GM21737 (cell line): ENCODE data around the gene ARMC10.
"Not testable (repeated sequence)": the region's sequence is repeated elsewhere in the genome, so short reads cannot be mapped to it uniquely, and the experiment has no call there.

Experiments used
- ATAC-seq: cut with Tn5 transposase; IDR thresholded peaks from one replicate; pipeline ENCODE4 v1.9.1; 2021; ENCODE audit warnings: mild to moderate bottlenecking, moderate library complexity; ENCODE audit not compliant: unreplicated experiment

Gene ARMC10

DNA sequence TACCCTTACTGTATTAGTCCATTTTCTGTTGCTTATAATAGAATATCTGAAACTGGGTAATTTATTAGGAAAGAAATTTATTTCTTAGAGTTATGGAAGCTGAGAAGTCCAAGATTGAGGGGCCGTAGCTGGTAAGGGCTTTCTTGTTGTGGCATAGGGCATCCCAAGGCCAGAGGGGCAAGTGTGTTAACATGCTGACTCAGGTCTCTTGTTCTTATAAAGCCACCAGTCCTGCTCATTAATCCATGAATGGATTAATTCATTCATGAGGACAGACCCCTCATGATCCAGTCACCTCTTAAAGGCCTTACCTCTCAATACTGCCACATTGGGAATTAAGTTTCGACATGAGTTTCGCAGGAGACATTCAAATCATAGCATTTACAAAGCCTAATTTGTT is 2.4 kb downstream of the ARMC10 start:
- no peak for ATAC-seq

GRCh38 chr7:103078226-103078625 is 3.3 kb downstream of the ARMC10 start:
- ATAC-seq: not testable (repeated sequence)

GRCh38 chr7:103079836-103080235 is 4.9 kb downstream of the ARMC10 start:
- no peak for ATAC-seq

GRCh38 chr7:103080923-103081322 is 6.0 kb downstream of the ARMC10 start:
- ATAC-seq: no peak

GRCh38 chr7:103082497-103082896 is 7.6 kb downstream of the ARMC10 start:
- no peak for ATAC-seq

DNA sequence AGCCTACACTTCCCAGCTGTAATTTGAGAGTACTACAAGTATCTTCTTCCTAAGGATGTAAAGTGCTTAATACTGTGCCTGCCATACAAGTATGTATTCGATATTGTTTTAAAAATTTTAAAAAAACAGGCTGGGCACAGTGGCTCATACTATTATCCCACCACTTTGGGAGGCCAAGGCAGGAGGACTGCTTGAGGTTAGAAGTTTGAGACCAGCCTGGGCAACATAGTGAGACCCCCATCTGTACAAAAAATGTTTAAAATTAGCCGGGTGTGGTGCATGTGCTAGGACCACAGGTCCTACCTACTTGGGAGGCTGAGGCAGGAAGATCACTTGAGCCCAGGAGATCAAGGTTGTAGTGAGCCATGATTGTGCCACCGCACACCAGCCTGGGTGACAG is 8.3 kb downstream of the ARMC10 start:
- no peak for ATAC-seq

DNA sequence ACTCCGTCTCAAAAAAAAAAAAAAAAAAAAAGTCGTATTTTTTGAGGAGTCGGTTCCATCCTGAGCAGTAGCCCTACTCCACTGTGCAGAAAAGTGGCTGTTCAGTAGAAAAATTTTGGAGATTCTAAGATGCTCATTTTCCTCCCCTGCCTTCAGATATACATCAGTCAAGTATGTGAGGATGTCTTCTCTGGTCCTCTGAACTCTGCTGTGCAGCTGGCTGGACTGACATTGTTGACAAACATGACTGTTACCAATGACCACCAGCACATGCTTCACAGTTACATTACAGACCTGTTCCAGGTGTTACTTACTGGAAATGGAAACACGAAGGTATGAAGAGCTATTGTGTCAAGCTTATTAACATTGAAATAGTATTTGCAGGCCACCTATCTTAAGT is 17.4 kb downstream of the ARMC10 start:
- ATAC-seq: not testable (repeated sequence)

DNA sequence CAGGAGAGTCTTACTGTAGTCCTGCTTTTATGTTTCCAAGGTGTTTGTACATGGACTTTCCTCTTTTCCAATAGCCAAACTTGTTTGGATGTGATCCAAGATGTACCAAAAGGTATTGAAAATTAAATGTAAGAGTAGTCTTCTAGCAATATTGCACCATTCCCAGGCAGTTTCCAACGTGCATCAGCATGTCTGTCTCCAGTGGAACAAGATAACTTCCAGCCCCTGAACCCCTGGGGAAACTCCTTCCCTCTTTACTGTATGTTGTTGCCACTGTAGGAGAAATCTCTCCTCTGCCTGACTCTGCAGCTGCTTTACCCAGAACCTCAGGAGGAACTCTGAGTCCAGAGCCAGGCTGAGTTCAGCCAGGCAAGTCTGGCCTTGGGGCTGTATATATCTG is 18.5 kb downstream of the ARMC10 start:
- ATAC-seq: no peak

DNA sequence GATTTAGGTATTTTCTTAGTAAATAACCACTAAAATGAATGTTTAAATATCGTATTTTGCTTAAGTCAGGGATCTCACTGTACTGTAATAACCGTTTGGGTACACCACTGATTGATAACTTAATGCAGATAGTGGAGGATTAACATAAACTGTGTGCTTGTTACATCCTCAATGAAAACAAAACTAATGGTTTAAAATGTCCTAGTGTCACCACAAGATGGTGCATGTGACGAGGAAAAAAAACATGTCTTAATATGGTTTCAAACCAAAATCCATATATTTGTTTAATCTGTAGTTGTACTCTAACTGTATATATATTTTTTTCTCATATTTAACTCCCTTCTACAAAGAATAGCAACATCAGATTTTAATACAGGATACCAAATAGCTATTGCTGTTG is 19.2 kb downstream of the ARMC10 start:
- no peak for ATAC-seq

- ATAC-seq: not testable (repeated sequence)
These were observed 20.6 kb downstream of the ARMC10 start for GRCh38 chr7:103095558-103095957.

DNA sequence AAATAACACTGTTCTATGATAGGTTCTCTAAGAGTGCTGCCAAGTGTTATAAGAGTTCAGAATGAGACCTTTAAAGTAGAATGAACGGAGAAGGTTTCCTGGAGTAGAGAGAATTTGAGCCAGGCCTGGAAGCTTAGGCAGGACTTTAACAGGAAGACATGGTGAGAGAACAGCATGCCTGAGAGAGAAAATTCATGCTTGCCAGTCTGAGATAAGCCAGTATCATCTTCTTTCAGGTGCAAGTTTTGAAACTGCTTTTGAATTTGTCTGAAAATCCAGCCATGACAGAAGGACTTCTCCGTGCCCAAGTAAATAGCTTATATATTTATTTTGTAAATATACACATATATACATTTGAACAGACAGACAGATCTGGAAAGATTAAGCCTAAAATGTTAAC is 22.1 kb downstream of the ARMC10 start:
- no peak for ATAC-seq

DNA sequence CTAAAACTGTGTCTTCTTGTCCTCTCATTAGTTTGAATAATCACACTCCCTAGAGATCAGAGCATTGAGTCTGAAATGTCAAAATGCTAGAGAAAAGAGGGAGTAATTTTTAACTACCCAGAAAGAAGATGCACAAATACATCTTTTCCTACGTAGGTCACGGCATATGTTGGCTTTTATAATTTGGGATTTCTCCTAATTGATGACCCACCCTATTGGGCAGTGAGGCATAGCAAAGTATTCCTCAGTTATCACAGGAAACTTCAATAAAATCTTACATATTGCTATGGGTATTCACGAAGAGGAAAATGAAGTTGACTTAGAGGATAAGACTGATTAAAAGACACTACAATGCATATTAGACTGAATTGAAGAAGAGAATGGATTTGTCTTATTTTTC is 25.4 kb downstream of the ARMC10 start:
- ATAC-seq: no peak

GRCh38 chr7:103101543-103101942 is 26.6 kb downstream of the ARMC10 start:
- no peak for ATAC-seq

- no peak for ATAC-seq
These were observed 31.2 kb downstream of the ARMC10 start for GRCh38 chr7:103106005-103106702.

- ATAC-seq: not testable (repeated sequence)
These were observed 31.7 kb downstream of the ARMC10 start for GRCh38 chr7:103106703-103107070.

- ATAC-seq: no peak
These were observed 38.2 kb downstream of the ARMC10 start for GRCh38 chr7:103113164-103113563.

GRCh38 chr7:103114576-103115008 is 39.7 kb downstream of the ARMC10 start:
- ATAC-seq: no peak

DNA sequence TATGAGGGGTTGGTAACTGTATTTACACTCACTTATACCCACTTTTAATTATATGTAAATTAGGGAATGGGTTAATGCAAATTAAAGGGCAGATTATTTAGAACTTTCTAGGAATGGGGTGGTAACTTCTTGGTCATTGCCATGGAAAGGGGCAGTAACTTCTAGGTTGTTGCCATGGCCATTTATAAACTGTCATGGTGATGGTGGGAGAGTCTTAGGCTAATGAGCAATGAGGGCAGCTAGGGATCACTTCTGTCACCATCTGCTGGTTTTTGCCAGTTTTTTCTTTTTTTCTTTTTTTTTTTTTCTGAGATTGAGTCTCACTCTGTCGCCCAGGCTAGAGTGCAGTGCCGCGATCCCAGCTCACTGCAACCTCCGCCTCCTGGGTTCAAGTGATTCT is 40.8 kb downstream of the ARMC10 start:
- no peak for ATAC-seq

- no peak for ATAC-seq
These were observed 41.6 kb downstream of the ARMC10 start for GRCh38 chr7:103116511-103116910.

DNA sequence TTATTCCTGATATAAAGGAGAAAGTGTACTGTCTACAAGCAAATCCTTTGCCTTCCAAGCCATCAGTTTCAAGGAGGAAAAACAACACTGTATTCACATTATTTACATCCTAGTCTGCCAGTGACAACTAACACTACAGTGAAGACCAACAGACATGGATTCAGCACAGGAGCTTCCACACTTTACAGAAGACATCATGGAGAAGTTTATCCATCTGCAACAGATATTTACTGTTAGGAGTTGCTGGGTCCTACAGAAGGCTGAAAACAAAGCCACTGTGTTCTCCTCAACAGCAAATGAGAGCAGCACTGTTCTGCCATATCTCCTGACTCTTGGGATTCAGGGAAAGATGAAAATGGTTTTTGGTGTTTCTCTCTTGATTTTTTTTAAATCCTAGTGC is 42.1 kb downstream of the ARMC10 start:
- ATAC-seq: no peak

DNA sequence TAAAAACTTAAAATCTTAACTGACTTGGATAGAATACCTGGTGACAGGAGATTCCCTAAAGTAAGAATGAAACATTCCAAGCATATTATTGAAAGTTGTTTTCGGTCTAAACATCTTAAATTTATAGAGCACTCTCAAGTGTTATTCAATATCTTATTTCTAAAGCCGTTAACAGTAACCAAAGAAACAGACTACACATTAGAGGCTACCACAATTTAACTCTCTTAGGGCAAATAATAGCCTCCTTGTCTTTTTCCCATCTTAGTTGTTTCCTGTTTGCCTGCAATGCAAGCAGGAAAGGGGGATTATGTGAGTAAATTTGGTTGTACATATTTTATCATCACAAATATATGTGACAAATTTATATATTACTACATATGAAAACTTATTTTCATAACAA is 42.5 kb downstream of the ARMC10 start:
- no peak for ATAC-seq

DNA sequence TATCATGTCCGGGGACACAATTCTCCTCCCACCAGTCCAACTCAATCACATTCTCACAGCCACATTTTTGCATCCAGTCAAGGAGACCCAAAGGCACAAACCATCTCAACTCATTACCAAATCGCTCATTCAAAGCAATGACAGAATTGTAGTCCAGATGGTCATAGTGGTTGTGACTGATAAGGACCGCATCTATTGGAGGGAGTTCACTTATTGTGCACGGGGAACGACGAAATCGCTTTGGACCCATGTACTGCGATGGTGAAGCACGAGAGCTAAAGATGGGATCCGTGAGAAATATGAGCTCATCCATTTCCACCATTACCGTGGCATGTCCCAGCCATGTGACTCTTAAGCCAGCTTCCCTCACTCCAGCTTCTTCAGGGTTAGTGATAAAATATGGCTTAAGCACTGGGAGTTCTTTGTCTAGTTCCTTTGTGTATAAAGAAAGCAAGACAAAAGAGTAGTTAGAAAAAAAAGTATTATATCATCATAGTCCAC is 44.9 kb downstream of the ARMC10 start:
- ATAC-seq: no peak

- ATAC-seq: no peak
These were observed 45.4 kb downstream of the ARMC10 start for GRCh38 chr7:103120362-103120761.
